Measurements from ENCODE around the gene GATAD2B. TPM values are rescaled to one million over a fixed set of nuclear protein-coding genes. Genes with fewer than 3 reads are reported as not detected.

GATAD2B gene
- total RNA-seq, 2 experiments from 2014 or later, result 59.5 to 59.8 TPM

GRCh38 chr1:153795330-153795837 lies 127.4 kb downstream of the GATAD2B start:
- Mint-ChIP-seq H3K4me1 (ENCODE audit: low read depth) (peaks cover 25% of the 10 kb centered on the region), H3K4me3 (no peak overlapping the region), H3K36me3 (ENCODE audit: low read depth) (no peaks in the 10 kb centered on the region), H3K27ac (no peak overlapping the region), H3K27me3 (no peaks in the 10 kb centered on the region), H3K9me3 (no peaks in the 10 kb centered on the region)
- no peak for TF ChIP-seq CTCF (IDR thresholded peaks at IDR 0.05)
- ATAC-seq, result no peak
- DNase-seq, result no peak
- POLR2A ChIA-PET, result interaction anchor here (0.6 kb wide), 1 partner anchor 11 kb away, joined by 3 read pairs; no protein-coding TSS in a partner anchor
- CTCF ChIA-PET, result interaction anchor here (4.8 kb wide), 1 partner anchor 191 kb away, joined by 37 read pairs; the partner anchor contains the start of gene RAB13
- intact Hi-C loops (cut with micrococcal nuclease), result no loop called here

GRCh38 chr1:153794624-153795329 lies 128.0 kb downstream of the GATAD2B start:
- Mint-ChIP-seq H3K9me3 (no peaks in the 10 kb centered on the region), H3K4me3 (no peak overlapping the region), H3K27me3 (no peaks in the 10 kb centered on the region), H3K4me1 (ENCODE audit: low read depth) (peaks cover 31% of the 10 kb centered on the region), H3K36me3 (ENCODE audit: low read depth) (no peaks in the 10 kb centered on the region), H3K27ac (peak overlapping the region; percentile 25)
- ChIA-PET CTCF (interaction anchor here (1.3 to 3.2 kb wide), 2 partner anchors 183 to 192 kb away, joined by 3 to 10 read pairs; partner anchors contain the start of gene RAB13), POLR2A (interaction anchor here (0.6 kb wide), 1 partner anchor 11 kb away, joined by 3 read pairs; no protein-coding TSS in a partner anchor)
- no peak for ATAC-seq
- no peak for DNase-seq
- intact Hi-C loops (cut with micrococcal nuclease), result no loop called here
- no peak for TF ChIP-seq CTCF (IDR thresholded peaks at IDR 0.05)

- CTCF ChIA-PET, result interaction anchor here (1.3 to 3.2 kb wide), 3 partner anchors 152 to 193 kb away, joined by 3 to 10 read pairs (median 5); partner anchors contain the start of genes DENND4B and RAB13
Measured at GRCh38 chr1:153793973-153794615, 128.7 kb downstream of the GATAD2B start.

GRCh38 chr1:153793261-153793972 lies 129.4 kb downstream of the GATAD2B start:
- CTCF ChIA-PET, result interaction anchor here (1.1 to 3.2 kb wide), 4 partner anchors 73 to 194 kb away, joined by 3 to 10 read pairs (median 4); partner anchors contain the start of genes DENND4B and RAB13
- Mint-ChIP-seq H3K9me3 (no peaks in the 10 kb centered on the region), H3K4me1 (ENCODE audit: low read depth) (peaks cover 39% of the 10 kb centered on the region), H3K36me3 (ENCODE audit: low read depth) (no peaks in the 10 kb centered on the region), H3K27me3 (peaks cover 2% of the 10 kb centered on the region), H3K4me3 (no peak overlapping the region), H3K27ac (no peak overlapping the region)
- intact Hi-C loops (cut with micrococcal nuclease), result no loop called here
- DNase-seq, result no peak
- POLR2A ChIA-PET, result interaction anchor here (0.8 to 2.6 kb wide), 5 partner anchors 8 to 196 kb away, joined by 3 to 11 read pairs (median 3); partner anchors contain the start of gene JTB
- TF ChIP-seq CTCF (IDR thresholded peaks at IDR 0.05), result no peak
- no peak for ATAC-seq

More at GRCh38 chr1:153793973-153794615, 128.7 kb downstream of the GATAD2B start:
- Mint-ChIP-seq H3K36me3 (ENCODE audit: low read depth) (no peaks in the 10 kb centered on the region), H3K27me3 (no peaks in the 10 kb centered on the region), H3K9me3 (no peaks in the 10 kb centered on the region), H3K4me3 (no peak overlapping the region), H3K27ac (no peak overlapping the region), H3K4me1 (ENCODE audit: low read depth) (peaks cover 37% of the 10 kb centered on the region)
- ATAC-seq, result no peak
- POLR2A ChIA-PET, result interaction anchor here (1.5 kb wide), 1 partner anchor 184 kb away, joined by 3 read pairs; the partner anchor contains the start of gene JTB
- no peak for DNase-seq
- no peak for TF ChIP-seq CTCF (IDR thresholded peaks at IDR 0.05)
- intact Hi-C loops (cut with micrococcal nuclease), result no loop called here

Data from activated CD8-positive, alpha-beta T cell treated with anti-CD3 and anti-CD28 coated beads for 36 hours (primary cell).